Activated naive CD4-positive, alpha-beta T cell treated with anti-CD3 and anti-CD28 coated beads, Interleukin-2, amount 50 U/mL, for 16 hours (primary cell): ENCODE data around the gene WSCD2.

Experiments used
- DNase-seq: peaks from one replicate; pipeline ENCODE4 v3.0.0-alpha.2; 2020

WSCD2 gene

DNA sequence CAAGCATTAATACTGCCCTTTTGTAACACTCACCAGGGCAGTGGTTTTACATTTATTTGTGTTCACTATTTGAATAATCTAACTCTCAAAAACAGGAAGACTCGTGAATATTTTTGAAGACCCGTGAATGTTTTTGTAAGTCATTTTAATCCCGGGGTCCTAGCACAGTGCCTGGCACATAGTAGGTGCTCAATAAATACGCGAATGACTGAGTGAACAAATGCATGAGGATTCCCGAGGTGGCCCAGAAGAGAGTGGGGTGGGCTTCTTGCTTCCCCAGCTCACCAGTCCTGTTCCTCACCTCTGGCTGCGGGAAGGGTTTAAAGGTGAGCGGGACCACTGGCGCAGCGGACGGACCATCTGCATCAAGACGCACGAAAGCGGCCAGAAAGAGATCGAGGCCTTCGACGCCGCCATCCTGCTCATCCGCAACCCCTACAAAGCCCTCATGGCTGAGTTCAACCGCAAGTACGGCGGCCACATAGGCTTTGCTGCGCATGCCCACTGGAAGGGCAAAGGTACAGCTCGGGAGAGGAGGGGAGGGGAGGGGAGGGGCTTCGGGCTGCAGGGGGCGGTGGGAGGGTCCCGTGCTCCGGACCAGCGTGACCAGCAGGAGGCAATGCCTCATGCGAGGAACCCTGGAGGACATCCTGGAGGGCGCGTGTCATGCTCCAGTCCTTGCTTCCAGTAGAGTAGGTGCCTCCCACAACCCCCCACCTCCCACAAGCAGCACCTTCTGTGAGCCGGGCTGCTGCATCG lies 111.1 kb downstream of the WSCD2 start:
- DNase-seq: no peak

GRCh38 chr12:108240928-108241327 lies 111.8 kb downstream of the WSCD2 start:
- no peak for DNase-seq

DNA sequence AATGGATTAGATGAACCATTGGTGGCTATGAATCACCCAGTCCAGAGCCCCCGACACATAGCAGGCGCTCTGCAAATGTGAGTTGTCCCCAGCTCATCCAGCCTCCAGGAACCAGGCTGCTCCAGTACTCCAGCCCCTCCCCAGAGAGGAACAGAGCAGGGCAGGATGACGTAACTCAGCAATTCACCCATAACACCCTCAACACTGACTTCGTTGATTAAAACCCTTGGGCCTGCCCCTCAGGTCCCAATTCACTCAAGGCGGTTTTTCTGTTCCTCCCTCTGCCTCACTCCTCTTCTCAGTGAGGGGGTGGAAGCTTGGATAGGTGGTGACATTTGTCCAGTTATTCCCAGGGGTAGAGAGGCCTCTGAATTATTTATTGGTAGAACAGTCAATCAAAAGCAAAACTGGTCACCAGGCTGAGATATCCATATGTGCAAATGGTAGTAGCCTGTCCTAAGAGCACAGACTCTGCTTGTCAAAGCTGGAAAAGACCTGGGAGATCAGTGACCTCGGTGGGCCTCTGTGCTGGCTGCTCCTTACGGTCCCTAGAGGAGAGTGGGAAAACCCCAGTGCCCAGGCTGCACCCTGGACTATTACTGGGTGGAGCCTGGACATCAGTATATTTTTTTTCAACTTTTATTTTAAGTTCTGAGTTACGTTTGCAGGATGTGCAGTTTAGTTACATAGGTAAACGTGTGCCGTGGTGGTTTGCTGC lies 113.1 kb downstream of the WSCD2 start:
- no peak for DNase-seq

DNA sequence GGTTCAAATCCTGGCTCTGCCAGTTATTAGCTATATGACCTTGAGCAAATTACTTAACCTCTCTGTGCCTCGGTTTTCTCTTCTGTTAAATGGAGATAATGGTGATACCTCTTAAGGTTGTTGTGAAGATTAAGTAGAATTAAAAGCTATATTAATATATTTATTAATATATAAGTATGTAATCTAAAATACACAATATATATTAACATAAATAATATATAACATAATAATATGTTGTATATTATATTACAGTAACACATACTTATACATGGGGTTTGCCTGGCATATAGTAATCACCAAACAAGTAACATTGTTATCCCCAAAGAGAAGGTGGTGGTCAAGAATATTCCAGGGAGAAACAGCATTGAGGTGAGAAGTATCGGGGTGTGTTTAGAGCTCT lies 118.0 kb downstream of the WSCD2 start:
- DNase-seq: no peak

DNA sequence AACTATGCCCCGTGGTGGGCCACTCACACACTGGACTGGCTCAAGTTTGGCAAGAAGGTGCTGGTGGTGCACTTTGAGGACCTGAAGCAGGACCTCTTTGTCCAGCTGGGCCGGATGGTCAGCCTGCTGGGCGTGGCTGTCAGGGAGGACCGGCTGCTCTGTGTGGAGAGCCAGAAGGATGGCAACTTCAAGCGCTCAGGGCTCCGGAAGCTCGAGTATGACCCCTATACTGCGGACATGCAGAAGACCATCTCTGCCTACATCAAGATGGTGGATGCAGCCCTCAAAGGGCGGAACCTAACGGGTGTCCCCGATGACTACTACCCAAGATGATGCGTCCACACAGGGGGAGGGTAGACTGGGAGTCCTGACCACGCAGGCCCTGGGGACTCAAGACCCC lies 118.9 kb downstream of the WSCD2 start:
- no peak for DNase-seq

GRCh38 chr12:108252523-108252922 lies 123.4 kb downstream of the WSCD2 start:
- no peak for DNase-seq

- no peak for DNase-seq
Measured at GRCh38 chr12:108253540-108253939, 124.5 kb downstream of the WSCD2 start.

GRCh38 chr12:108254030-108254429 lies 124.9 kb downstream of the WSCD2 start:
- DNase-seq: no peak

DNA sequence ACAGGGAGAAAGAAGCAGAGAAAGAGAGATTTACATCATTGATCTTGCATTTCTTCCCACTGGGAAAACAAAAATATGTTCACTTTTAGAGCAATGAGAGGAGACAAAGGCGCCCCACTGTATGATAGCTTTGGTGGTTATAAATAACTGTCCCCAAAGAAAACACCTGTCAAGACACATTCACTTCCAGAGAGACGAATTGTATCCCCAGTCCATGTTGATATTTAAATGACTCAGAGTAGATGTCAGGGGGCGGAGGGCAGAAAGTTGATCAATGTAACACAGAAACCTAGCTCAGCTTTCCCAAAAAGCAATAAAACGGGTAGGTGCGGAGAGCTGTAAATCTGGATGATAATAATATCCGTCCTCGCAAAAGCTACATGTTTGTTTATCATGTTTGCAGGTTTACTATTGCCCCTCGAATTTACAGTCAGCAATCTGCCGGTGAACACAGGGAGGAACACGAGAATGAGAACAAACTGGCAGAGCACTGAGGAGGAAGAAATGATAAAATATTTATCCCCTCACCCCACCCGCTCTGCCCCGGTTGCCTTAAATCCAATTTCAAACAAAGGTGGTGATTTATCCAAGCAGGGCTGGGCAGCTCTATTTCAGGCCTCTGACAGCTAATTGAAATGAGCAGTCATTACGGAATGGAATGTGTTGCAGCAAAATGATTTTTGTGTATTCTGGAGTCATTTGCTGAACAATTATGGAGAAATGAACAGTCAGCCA lies 125.6 kb downstream of the WSCD2 start:
- no peak for DNase-seq

DNA sequence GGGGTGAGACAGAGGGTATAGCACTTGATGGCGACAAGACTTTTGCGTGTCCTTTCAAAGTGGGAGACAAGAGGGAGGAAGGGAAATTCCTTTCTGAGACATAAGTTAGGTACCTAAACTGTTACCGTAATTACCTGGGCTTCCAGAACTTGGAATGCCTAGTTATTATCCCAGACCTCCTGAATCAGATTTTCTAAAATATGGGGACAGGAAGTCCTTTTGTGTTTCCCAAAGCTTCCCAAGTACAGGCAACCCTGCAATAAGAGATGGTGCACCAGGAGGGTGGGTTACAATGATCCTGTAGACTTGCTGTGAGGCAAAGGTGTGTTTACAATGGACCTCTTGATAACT lies 126.1 kb downstream of the WSCD2 start:
- no peak for DNase-seq

DNA sequence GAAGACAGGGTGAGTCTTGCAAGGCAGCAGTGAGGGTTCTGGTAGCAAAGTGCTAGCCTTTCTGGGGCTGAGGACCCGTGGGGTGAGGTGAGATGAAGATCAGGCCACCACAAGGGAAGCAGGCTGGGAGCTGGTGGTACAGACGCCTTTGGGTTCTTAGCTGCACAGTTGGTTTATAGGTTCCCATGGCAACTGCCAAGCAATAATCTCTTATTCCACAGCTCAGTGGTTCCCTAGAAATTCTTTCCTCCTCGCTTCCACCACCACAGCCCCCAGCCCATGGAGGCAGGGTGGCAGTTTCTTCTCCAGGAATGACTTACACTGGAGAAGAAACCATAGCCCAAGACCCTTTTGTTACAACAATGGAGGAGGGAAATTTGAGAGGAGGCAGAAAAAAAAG lies 127.9 kb downstream of the WSCD2 start:
- DNase-seq: no peak

DNA sequence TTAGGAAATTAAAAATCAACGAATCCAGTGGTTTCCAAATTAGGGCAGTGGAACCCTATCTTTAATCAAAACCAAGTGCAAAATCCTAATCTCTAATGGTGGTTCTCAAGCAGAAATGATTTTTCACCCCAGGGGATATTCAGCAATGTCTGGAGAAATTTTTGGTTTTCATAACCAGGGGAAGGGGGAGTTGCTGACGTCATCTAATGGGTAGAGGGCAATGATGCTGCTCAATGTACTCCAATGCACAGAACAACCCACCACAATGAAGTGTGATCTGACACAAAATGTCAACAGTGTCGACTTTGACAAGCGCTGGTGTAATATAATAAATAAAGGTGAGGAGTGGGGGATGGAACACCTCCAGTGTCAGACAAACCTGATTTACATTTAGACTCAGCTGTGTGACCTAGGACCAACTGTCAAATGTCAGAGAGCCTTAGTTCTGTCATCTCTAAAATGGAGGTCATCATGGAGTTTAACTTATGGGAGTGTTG lies 128.6 kb downstream of the WSCD2 start:
- DNase-seq: no peak

DNA sequence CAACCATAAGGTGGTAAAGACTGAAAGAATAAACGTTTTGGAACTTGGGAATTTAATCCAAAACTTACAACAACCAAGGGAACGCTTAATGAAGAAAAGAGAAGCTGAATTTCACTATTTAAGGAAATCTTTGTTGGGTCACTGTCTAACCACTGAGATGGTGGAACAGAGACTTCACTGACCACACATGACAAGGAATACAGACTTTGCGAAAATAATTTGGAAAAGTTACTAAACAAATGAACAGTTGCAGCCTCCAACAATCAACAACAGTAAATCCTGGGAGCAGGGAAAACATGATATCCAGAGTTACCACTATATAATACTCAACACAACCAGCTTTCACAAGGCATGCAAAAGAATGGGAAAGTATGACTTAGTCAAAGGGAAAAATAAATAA lies 131.0 kb downstream of the WSCD2 start:
- no peak for DNase-seq

GRCh38 chr12:108260969-108261368 lies 131.9 kb downstream of the WSCD2 start:
- no peak for DNase-seq

DNA sequence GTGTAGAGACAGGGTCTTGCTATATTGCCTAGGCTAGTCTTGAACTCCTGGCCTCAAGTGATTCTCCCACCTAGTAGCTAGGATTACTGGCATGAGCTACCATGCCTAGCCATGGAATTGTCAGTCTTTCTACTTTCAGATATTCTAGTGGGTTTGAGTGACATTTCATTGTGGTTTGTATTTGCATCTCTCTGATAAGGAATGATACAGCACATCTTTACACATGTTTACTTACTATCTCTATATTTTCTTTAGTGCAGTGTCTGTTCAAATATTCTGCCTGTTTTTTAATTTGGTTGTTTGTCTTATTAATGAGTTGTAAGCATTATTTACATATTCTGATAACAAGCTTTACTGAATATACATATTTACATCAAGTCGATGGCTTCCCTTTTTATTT lies 136.4 kb downstream of the WSCD2 start:
- no peak for DNase-seq

- no peak for DNase-seq
Measured at GRCh38 chr12:108266131-108266530, 137.0 kb downstream of the WSCD2 start.

DNA sequence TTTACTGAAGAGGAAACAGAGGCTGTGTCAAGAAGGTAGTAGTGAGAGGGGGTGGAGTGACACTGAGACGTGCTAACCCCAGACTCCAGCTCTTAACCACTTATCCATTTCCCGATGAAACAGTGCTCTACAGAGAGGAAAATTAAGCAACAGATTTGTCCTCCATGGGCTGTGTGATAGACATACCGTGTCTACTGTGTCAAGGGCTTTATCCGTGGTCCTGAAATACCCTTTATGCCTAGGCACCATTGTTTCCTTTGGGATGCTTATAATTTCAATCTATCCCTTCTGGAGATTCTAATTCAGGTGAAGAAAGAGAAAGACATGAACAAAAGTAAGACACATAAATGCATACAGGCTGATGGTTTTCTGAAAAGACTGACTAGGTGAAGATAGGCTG lies 138.4 kb downstream of the WSCD2 start:
- no peak for DNase-seq

DNA sequence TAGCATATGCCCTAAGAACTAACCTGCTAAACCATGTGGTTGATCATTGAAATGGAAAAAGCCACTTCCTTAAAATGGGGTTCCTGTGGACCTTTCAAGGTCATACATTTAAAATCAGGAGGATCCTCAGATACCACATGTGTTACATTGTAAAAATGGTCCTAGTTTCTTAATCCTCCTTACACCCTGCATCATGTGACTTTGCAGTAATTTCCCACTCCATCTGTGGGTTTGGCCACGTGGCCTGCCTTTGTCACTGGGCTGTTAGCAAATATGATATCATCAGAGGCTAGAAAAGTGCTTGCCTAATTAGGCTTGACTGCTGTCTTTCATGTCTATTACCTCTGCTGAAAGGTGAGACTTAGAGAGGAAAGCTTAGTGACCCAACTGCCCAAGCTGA lies 139.3 kb downstream of the WSCD2 start:
- no peak for DNase-seq

DNA sequence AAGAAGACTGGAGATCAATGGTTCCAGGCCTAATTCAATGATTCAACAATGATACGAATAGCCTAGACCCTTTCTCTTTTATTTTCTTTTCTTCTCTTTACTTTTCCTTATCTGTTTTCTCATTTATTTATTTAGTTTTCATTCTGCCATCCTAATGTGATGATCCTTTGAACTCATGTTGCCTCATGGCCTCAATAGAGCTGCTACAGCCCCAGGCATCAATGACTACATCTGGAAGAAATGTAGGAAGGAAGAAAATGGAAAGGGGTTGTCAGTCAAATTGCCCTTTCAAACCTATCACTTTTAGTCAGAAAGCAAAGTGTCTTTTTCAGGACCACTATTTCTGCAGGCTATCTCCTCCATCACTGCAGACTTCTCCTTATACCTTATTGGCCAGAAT lies 140.1 kb downstream of the WSCD2 start:
- no peak for DNase-seq

DNA sequence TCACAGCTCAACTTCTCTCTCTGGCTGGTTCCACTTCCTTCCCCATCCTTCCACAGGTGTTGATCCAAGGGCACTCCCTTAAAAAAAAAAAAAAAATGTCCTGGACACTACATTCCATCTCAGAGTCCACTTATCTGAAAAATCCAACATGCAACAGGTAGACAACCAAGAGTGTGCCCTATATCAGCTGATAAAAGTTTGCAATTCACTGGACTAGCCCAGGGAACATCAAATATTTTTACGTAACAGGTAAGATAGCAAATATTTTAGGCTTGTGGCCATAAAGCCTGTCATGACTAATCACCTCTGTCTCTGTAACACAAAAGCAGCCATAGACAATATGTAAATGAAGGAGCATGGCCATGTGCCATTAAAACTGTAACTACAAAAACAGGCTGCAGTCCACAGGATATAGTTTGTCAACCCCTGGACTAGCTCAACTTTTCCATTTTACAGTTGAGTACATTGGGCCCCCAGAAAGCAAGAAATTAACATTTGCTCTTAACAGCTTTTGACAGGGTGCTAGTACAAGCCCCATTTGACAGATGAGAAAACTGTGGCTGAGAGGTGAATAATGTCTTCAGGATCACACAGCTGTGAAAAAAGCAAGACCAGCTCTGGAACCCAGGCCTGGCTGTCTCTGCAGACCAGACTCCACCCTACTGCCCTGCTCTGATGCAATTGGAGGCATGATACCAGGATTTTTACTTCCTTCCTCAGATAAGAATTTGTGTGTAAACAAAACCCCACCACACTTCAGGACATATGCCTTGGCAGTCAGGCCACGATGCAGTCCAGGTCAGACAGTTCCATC lies 141.2 kb downstream of the WSCD2 start:
- no peak for DNase-seq

DNA sequence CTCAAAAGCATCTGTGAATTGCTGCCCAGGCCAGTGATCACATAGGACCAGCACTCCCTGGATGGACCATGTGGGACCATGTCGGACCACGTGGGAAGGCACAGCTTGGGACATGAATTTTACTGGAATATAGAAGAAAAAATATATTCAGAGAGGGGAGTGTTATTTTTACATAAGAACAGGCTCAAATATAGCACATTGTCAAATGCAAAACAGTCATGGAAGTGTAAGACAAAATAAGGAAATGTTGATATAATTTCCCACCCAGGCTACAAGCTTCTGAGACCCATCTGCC lies 141.7 kb downstream of the WSCD2 start:
- no peak for DNase-seq

GRCh38 chr12:108271951-108272872 lies 143.1 kb downstream of the WSCD2 start:
- no peak for DNase-seq
